Measurements from ENCODE around the gene GATA6. TPM values are rescaled to one million over a fixed set of nuclear protein-coding genes. Genes with fewer than 3 reads are reported as not detected.

GATA6 gene
- total RNA-seq = 10.9 and 16.6 TPM in 2 replicates

DNA sequence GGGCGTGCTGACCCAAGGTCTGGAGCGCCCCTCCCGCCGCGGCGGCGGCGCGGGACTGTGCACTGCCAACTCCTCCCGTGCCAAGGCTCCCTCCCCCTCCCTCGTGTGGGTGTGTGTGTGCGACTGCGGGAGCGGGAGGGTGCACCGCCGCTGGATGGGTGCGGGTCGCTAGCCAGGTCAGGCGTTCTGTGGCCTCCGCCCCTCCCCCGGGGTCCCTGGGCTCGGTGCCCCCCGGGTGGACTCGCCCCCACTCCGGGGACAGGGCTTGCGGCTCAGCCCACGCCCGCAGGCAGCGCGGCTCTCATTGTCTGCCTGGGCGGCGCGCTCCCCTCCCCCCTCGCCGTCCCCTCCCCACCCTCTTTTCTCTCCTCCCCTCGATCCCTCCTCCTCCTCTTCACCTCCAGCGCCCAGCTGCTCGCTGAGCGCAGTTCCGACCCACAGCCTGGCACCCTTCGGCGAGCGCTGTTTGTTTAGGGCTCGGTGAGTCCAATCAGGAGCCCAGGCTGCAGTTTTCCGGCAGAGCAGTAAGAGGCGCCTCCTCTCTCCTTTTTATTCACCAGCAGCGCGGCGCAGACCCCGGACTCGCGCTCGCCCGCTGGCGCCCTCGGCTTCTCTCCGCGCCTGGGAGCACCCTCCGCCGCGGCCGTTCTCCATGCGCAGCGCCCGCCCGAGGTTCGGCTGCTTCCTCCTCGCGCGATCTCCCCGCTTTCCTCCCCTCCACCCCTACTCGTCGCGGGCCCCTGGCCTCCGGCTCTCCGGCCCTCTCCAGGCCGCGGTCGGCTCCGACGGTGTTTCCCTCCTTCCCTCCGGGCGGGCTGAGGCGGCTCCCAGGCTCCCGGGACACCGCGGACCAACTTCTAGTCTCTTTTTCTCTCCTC is at the start of gene GATA6:
GATA6 (plus strand) TSS at position 579 of the 878 bp plus-strand sequence. CDS start 1,556 bp downstream, outside the sequence.
- Histone ChIP-seq H3K4me1 (ENCODE audit: insufficient read depth, low read length) (peaks cover 17% of the 10 kb centered on the region), H3K27me3 (ENCODE audit: insufficient read depth, low read length) (peaks cover 65% of the 10 kb centered on the region), H2AFZ (ENCODE audit: low read length) (peak within 1 kb of the TSS; percentile 72), H3K4me2 (ENCODE audit: insufficient read depth, low read length) (peak within 1 kb of the TSS; percentile 86), H3K79me2 (ENCODE audit: insufficient read depth, low read length) (peaks cover 42% of the 10 kb centered on the region), H3K36me3 (ENCODE audit: insufficient read depth, low read length) (peaks cover 22% of the 10 kb centered on the region), H4K20me1 (ENCODE audit: insufficient read depth, low read length) (peaks cover 36% of the 10 kb centered on the region), H3K4me3 (ENCODE audit: insufficient read depth, low read length) (peak within 1 kb of the TSS; percentile 95), H3K9me3 (ENCODE audit: low read depth, low read length) (peaks cover 2% of the 10 kb centered on the region), H3K27ac (ENCODE audit: low read depth, low read length) (peak within 1 kb of the TSS; percentile 86)
- TF ChIP-seq, protein P1, sequence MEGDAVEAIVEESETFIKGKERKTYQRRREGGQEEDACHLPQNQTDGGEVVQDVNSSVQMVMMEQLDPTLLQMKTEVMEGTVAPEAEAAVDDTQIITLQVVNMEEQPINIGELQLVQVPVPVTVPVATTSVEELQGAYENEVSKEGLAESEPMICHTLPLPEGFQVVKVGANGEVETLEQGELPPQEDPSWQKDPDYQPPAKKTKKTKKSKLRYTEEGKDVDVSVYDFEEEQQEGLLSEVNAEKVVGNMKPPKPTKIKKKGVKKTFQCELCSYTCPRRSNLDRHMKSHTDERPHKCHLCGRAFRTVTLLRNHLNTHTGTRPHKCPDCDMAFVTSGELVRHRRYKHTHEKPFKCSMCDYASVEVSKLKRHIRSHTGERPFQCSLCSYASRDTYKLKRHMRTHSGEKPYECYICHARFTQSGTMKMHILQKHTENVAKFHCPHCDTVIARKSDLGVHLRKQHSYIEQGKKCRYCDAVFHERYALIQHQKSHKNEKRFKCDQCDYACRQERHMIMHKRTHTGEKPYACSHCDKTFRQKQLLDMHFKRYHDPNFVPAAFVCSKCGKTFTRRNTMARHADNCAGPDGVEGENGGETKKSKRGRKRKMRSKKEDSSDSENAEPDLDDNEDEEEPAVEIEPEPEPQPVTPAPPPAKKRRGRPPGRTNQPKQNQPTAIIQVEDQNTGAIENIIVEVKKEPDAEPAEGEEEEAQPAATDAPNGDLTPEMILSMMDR (IDR thresholded peaks at IDR 0.05; ENCODE audit: extremely low read depth, low read depth, low read length) = peak; percentile 30
- peak; percentile 99 for DNase-seq (ENCODE audit: insufficient read length, low spot score, missing footprints)

DNA sequence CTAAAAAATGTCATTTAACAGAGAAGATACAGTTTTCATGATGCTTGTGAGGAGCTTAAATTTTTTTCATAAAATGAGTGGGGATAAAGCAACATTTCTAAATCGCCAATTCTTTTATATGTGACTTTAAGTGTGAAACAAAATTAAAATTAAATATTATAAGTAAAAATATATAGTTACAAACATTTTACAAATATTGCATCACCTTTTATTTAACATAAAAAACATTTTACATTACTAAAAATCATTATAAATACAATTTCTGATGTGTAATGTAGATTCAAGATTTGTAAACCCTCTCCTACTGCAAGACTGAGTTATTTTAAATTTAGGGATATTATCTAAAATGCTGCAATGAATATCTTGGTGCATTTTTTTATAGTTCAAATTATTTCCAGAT is 44.4 kb upstream of the GATA6 start:
- H3K27ac ChIP-seq (ENCODE audit: low read depth, low read length) = no peak overlapping the region
- no peaks in the 10 kb centered on the region for H4K20me1 ChIP-seq (ENCODE audit: insufficient read depth, low read length)
- no peaks in the 10 kb centered on the region for H3K4me1 ChIP-seq (ENCODE audit: insufficient read depth, low read length)
- no peaks in the 10 kb centered on the region for H3K36me3 ChIP-seq (ENCODE audit: insufficient read depth, low read length)
- no peak for DNase-seq (ENCODE audit: insufficient read length, low spot score, missing footprints)
- H3K9me3 ChIP-seq (ENCODE audit: low read depth, low read length) = no peaks in the 10 kb centered on the region
- H3K4me2 ChIP-seq (ENCODE audit: insufficient read depth, low read length) = no peak overlapping the region
- no peak overlapping the region for H3K4me3 ChIP-seq (ENCODE audit: insufficient read depth, low read length)
- no peak overlapping the region for H2AFZ ChIP-seq (ENCODE audit: low read length)
- no peaks in the 10 kb centered on the region for H3K79me2 ChIP-seq (ENCODE audit: insufficient read depth, low read length)
- H3K27me3 ChIP-seq (ENCODE audit: insufficient read depth, low read length) = no peaks in the 10 kb centered on the region
- TF ChIP-seq, protein P1 (IDR thresholded peaks at IDR 0.05; ENCODE audit: extremely low read depth, low read depth, low read length) = no peak

- Histone ChIP-seq H2AFZ (ENCODE audit: low read length) (no peak overlapping the region), H3K4me2 (ENCODE audit: insufficient read depth, low read length) (no peak overlapping the region), H3K79me2 (ENCODE audit: insufficient read depth, low read length) (no peaks in the 10 kb centered on the region), H3K9me3 (ENCODE audit: low read depth, low read length) (no peaks in the 10 kb centered on the region), H3K27me3 (ENCODE audit: insufficient read depth, low read length) (no peaks in the 10 kb centered on the region), H3K36me3 (ENCODE audit: insufficient read depth, low read length) (no peaks in the 10 kb centered on the region), H3K27ac (ENCODE audit: low read depth, low read length) (no peak overlapping the region), H4K20me1 (ENCODE audit: insufficient read depth, low read length) (no peaks in the 10 kb centered on the region), H3K4me3 (ENCODE audit: insufficient read depth, low read length) (no peak overlapping the region), H3K4me1 (ENCODE audit: insufficient read depth, low read length) (no peaks in the 10 kb centered on the region)
- no peak for DNase-seq (ENCODE audit: insufficient read length, low spot score, missing footprints)
- TF ChIP-seq, protein P1 (IDR thresholded peaks at IDR 0.05; ENCODE audit: extremely low read depth, low read depth, low read length) = no peak
These were observed 40.4 kb upstream of the GATA6 start for GRCh38 chr18:22128954-22129353.

- no peak overlapping the region for H3K4me2 ChIP-seq (ENCODE audit: insufficient read depth, low read length)
- no peaks in the 10 kb centered on the region for H3K4me1 ChIP-seq (ENCODE audit: insufficient read depth, low read length)
- no peaks in the 10 kb centered on the region for H4K20me1 ChIP-seq (ENCODE audit: insufficient read depth, low read length)
- H3K4me3 ChIP-seq (ENCODE audit: insufficient read depth, low read length) = no peak overlapping the region
- H3K9me3 ChIP-seq (ENCODE audit: low read depth, low read length) = no peaks in the 10 kb centered on the region
- no peak overlapping the region for H2AFZ ChIP-seq (ENCODE audit: low read length)
- DNase-seq (ENCODE audit: insufficient read length, low spot score, missing footprints) = no peak
- no peaks in the 10 kb centered on the region for H3K27me3 ChIP-seq (ENCODE audit: insufficient read depth, low read length)
- H3K79me2 ChIP-seq (ENCODE audit: insufficient read depth, low read length) = no peaks in the 10 kb centered on the region
- TF ChIP-seq, protein P1 (IDR thresholded peaks at IDR 0.05; ENCODE audit: extremely low read depth, low read depth, low read length) = no peak
- H3K36me3 ChIP-seq (ENCODE audit: insufficient read depth, low read length) = no peaks in the 10 kb centered on the region
- no peak overlapping the region for H3K27ac ChIP-seq (ENCODE audit: low read depth, low read length)
These were observed 39.6 kb upstream of the GATA6 start for GRCh38 chr18:22129778-22130177.

Data from osteoblast (primary cell).